ENCODE results near the gene FNBP1. TPM values are rescaled to one million over a fixed set of nuclear protein-coding genes. Genes with fewer than 3 reads are reported as not detected.

The FNBP1 gene
- total RNA-seq, 1 donor from 2014 or later, result 80.4 TPM

GRCh38 chr9:130041648-130042405 lies 1.2 kb downstream of the FNBP1 start:
- no peak for TF ChIP-seq CTCF (IDR thresholded peaks at IDR 0.05; ENCODE audit: partially characterized antibody, unreplicated experiment)
- DNase-seq, result peak; percentile 50
- H3K4me1 Mint-ChIP-seq (ENCODE audit: low read depth, unreplicated experiment), result peaks cover 14% of the 10 kb centered on the region
- peak overlapping the region; percentile 94 for H3K27ac Mint-ChIP-seq (ENCODE audit: unreplicated experiment)
- H3K4me3 Mint-ChIP-seq (ENCODE audit: unreplicated experiment), result peak overlapping the region; percentile 99
- H3K9me3 Mint-ChIP-seq (ENCODE audit: unreplicated experiment), result peaks cover 15% of the 10 kb centered on the region
- H3K36me3 Mint-ChIP-seq (ENCODE audit: unreplicated experiment), result peaks cover 4% of the 10 kb centered on the region
- H3K27me3 Mint-ChIP-seq (ENCODE audit: unreplicated experiment), result peaks cover 16% of the 10 kb centered on the region

- peaks cover 15% of the 10 kb centered on the region for H3K9me3 Mint-ChIP-seq (ENCODE audit: unreplicated experiment)
- no peak overlapping the region for H3K27ac Mint-ChIP-seq (ENCODE audit: unreplicated experiment)
- H3K36me3 Mint-ChIP-seq (ENCODE audit: unreplicated experiment), result peaks cover 4% of the 10 kb centered on the region
- TF ChIP-seq CTCF (IDR thresholded peaks at IDR 0.05; ENCODE audit: partially characterized antibody, unreplicated experiment), result no peak
- peaks cover 16% of the 10 kb centered on the region for H3K27me3 Mint-ChIP-seq (ENCODE audit: unreplicated experiment)
- peaks cover 14% of the 10 kb centered on the region for H3K4me1 Mint-ChIP-seq (ENCODE audit: low read depth, unreplicated experiment)
- peak overlapping the region; percentile 99 for H3K4me3 Mint-ChIP-seq (ENCODE audit: unreplicated experiment)
- DNase-seq, result no peak
Measured at GRCh38 chr9:130040984-130041647, 1.9 kb downstream of the FNBP1 start.

GRCh38 chr9:130039528-130040147 lies 3.4 kb downstream of the FNBP1 start:
- no peak for DNase-seq
- Mint-ChIP-seq H3K27me3 (ENCODE audit: unreplicated experiment) (peaks cover 16% of the 10 kb centered on the region), H3K4me3 (ENCODE audit: unreplicated experiment) (peak overlapping the region; percentile 34), H3K9me3 (ENCODE audit: unreplicated experiment) (peaks cover 15% of the 10 kb centered on the region), H3K36me3 (ENCODE audit: unreplicated experiment) (peaks cover 4% of the 10 kb centered on the region), H3K4me1 (ENCODE audit: low read depth, unreplicated experiment) (peaks cover 14% of the 10 kb centered on the region), H3K27ac (ENCODE audit: unreplicated experiment) (no peak overlapping the region)
- no peak for TF ChIP-seq CTCF (IDR thresholded peaks at IDR 0.05; ENCODE audit: partially characterized antibody, unreplicated experiment)

GRCh38 chr9:130036099-130036498 lies 6.9 kb downstream of the FNBP1 start:
- Mint-ChIP-seq H3K4me1 (ENCODE audit: low read depth, unreplicated experiment) (peaks cover 4% of the 10 kb centered on the region), H3K27me3 (ENCODE audit: unreplicated experiment) (no peaks in the 10 kb centered on the region), H3K27ac (ENCODE audit: unreplicated experiment) (no peak overlapping the region), H3K4me3 (ENCODE audit: unreplicated experiment) (no peak overlapping the region), H3K36me3 (ENCODE audit: unreplicated experiment) (no peaks in the 10 kb centered on the region), H3K9me3 (ENCODE audit: unreplicated experiment) (peaks cover 4% of the 10 kb centered on the region)
- TF ChIP-seq CTCF (IDR thresholded peaks at IDR 0.05; ENCODE audit: partially characterized antibody, unreplicated experiment), result no peak
- no peak for DNase-seq

Measured in glutamatergic neuron (in vitro differentiated cells).